HEK293 (cell line): ENCODE data around the gene C10orf67.

ENCODE experiments used
- PRDM1 ChIP-seq: fragments of 450-650 bp; formaldehyde crosslinking; IDR thresholded peaks from 2 replicates; pipeline ENCODE4; 2016; ENCODE audit warnings: missing biosample characterization, missing genetic modification characterization
- WT1 ChIP-seq: fragments of 450-650 bp; formaldehyde crosslinking; IDR thresholded peaks from 2 replicates; pipeline ENCODE4 v1.5.1; 2016; ENCODE audit warnings: missing biosample characterization, missing genetic modification characterization
- ZNF157 ChIP-seq: fragments of 450-650 bp; formaldehyde crosslinking; IDR thresholded peaks from 2 replicates; pipeline ENCODE4 v1.5.1; 2016; ENCODE audit warnings: missing biosample characterization, missing genetic modification characterization
- ZNF184 ChIP-seq: fragments of 450-650 bp; IDR thresholded peaks from 2 replicates; pipeline ENCODE4 v1.5.1; 2018; ENCODE audit warnings: missing biosample characterization, mild to moderate bottlenecking, missing genetic modification characterization
- ZNF24 ChIP-seq: fragments of 450-650 bp; formaldehyde crosslinking; IDR thresholded peaks from 2 replicates; pipeline ENCODE4 v1.5.1; 2016; ENCODE audit warnings: missing biosample characterization, missing genetic modification characterization
- ZNF302 ChIP-seq: fragments of 450-650 bp; formaldehyde crosslinking; IDR thresholded peaks from 2 replicates; pipeline ENCODE4 v1.5.1; 2016; ENCODE audit warnings: missing biosample characterization, missing genetic modification characterization, low read depth
- ZNF350 ChIP-seq: fragments of 450-650 bp; formaldehyde crosslinking; IDR thresholded peaks from 2 replicates; pipeline ENCODE4 v1.5.0; 2017; ENCODE audit warnings: missing biosample characterization, mild to moderate bottlenecking, missing genetic modification characterization
- ZNF510 ChIP-seq: fragments of 450-650 bp; formaldehyde crosslinking; IDR thresholded peaks from 2 replicates; pipeline ENCODE4 v1.5.1; 2018; ENCODE audit warnings: mild to moderate bottlenecking, missing genetic modification characterization, missing biosample characterization; ENCODE audit not compliant: insufficient replicate concordance
- ZNF558 ChIP-seq: fragments of 450-650 bp; formaldehyde crosslinking; IDR thresholded peaks from 2 replicates; pipeline ENCODE4 v1.5.1; 2016; ENCODE audit warnings: missing biosample characterization, missing genetic modification characterization
- ZNF660 ChIP-seq: fragments of 450-650 bp; IDR thresholded peaks from 2 replicates; pipeline ENCODE4 v1.5.1; 2018; ENCODE audit warnings: missing biosample characterization, mild to moderate bottlenecking, missing genetic modification characterization
- ZNF768 ChIP-seq: fragments of 450-650 bp; formaldehyde crosslinking; IDR thresholded peaks from 2 replicates; pipeline ENCODE4 v1.5.1; 2018; ENCODE audit warnings: missing biosample characterization, mild to moderate bottlenecking, missing genetic modification characterization
- TF ChIP-seq, protein P1 (sequence below): fragments of 450-650 bp; formaldehyde crosslinking; IDR thresholded peaks from 2 replicates; pipeline ENCODE4 v1.5.1; 2016; ENCODE audit warnings: missing biosample characterization, missing genetic modification characterization
- TF ChIP-seq, protein P2 (sequence below): fragments of 450-650 bp; formaldehyde crosslinking; IDR thresholded peaks from 2 replicates; pipeline ENCODE4 v1.5.1; 2016; ENCODE audit warnings: missing biosample characterization, missing genetic modification characterization
- TF ChIP-seq, protein P3 (sequence below): fragments of 450-650 bp; formaldehyde crosslinking; IDR thresholded peaks from 2 replicates; pipeline ENCODE4 v1.5.1; 2016; ENCODE audit warnings: missing biosample characterization, missing genetic modification characterization, low read depth

DNA sequence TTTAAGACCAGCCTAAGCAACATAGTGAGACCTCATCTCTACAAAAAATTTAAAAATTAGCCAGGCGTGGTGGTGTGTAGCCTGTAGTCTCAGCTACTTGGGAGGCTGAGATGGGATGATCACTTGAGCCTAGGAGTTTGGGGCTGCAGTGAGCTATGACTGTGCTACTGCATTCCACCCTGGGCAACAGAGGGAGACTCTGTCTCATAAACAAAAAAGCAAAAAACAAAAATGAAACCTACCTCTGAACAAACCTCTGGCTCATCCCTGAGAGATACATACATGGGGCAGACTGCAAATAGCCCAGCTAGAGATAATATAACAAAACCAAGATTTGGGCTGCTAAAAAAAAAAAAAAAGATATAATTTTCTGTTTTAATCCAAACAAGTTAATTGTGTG lies 19.5 kb downstream of the C10orf67 start:
- TF ChIP-seq WT1 (tag by site-specific recombination) (no peak), ZNF768 (tag by site-specific recombination) (no peak), ZNF350 (tag by site-specific recombination) (no peak), ZNF24 (tag by site-specific recombination) (no peak), ZNF660 (tag by site-specific recombination) (no peak), ZNF558 (no peak), ZNF157 (tag by site-specific recombination) (no peak), ZNF510 (tag by site-specific recombination) (no peak), ZNF184 (tag by site-specific recombination) (no peak), ZNF302 (no peak), PRDM1 (tag by site-specific recombination) (no peak)
- TF ChIP-seq, protein P1, sequence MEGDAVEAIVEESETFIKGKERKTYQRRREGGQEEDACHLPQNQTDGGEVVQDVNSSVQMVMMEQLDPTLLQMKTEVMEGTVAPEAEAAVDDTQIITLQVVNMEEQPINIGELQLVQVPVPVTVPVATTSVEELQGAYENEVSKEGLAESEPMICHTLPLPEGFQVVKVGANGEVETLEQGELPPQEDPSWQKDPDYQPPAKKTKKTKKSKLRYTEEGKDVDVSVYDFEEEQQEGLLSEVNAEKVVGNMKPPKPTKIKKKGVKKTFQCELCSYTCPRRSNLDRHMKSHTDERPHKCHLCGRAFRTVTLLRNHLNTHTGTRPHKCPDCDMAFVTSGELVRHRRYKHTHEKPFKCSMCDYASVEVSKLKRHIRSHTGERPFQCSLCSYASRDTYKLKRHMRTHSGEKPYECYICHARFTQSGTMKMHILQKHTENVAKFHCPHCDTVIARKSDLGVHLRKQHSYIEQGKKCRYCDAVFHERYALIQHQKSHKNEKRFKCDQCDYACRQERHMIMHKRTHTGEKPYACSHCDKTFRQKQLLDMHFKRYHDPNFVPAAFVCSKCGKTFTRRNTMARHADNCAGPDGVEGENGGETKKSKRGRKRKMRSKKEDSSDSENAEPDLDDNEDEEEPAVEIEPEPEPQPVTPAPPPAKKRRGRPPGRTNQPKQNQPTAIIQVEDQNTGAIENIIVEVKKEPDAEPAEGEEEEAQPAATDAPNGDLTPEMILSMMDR (tag by site-specific recombination) = no peak
- TF ChIP-seq, protein P2, sequence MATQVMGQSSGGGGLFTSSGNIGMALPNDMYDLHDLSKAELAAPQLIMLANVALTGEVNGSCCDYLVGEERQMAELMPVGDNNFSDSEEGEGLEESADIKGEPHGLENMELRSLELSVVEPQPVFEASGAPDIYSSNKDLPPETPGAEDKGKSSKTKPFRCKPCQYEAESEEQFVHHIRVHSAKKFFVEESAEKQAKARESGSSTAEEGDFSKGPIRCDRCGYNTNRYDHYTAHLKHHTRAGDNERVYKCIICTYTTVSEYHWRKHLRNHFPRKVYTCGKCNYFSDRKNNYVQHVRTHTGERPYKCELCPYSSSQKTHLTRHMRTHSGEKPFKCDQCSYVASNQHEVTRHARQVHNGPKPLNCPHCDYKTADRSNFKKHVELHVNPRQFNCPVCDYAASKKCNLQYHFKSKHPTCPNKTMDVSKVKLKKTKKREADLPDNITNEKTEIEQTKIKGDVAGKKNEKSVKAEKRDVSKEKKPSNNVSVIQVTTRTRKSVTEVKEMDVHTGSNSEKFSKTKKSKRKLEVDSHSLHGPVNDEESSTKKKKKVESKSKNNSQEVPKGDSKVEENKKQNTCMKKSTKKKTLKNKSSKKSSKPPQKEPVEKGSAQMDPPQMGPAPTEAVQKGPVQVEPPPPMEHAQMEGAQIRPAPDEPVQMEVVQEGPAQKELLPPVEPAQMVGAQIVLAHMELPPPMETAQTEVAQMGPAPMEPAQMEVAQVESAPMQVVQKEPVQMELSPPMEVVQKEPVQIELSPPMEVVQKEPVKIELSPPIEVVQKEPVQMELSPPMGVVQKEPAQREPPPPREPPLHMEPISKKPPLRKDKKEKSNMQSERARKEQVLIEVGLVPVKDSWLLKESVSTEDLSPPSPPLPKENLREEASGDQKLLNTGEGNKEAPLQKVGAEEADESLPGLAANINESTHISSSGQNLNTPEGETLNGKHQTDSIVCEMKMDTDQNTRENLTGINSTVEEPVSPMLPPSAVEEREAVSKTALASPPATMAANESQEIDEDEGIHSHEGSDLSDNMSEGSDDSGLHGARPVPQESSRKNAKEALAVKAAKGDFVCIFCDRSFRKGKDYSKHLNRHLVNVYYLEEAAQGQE (tag by site-specific recombination) = no peak
- TF ChIP-seq, protein P3, sequence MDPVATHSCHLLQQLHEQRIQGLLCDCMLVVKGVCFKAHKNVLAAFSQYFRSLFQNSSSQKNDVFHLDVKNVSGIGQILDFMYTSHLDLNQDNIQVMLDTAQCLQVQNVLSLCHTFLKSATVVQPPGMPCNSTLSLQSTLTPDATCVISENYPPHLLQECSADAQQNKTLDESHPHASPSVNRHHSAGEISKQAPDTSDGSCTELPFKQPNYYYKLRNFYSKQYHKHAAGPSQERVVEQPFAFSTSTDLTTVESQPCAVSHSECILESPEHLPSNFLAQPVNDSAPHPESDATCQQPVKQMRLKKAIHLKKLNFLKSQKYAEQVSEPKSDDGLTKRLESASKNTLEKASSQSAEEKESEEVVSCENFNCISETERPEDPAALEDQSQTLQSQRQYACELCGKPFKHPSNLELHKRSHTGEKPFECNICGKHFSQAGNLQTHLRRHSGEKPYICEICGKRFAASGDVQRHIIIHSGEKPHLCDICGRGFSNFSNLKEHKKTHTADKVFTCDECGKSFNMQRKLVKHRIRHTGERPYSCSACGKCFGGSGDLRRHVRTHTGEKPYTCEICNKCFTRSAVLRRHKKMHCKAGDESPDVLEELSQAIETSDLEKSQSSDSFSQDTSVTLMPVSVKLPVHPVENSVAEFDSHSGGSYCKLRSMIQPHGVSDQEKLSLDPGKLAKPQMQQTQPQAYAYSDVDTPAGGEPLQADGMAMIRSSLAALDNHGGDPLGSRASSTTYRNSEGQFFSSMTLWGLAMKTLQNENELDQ (tag by site-specific recombination) = no peak
